IPS-15b (cell line): Measurements from ENCODE around the gene EEFSEC.

Experiments
- H3K27me3 ChIP-seq: one replicate; pipeline ENCODE4 v1.6.1; 2013; ENCODE audit warnings: low read length; ENCODE audit not compliant: control insufficient read depth, insufficient read depth
- H3K36me3 ChIP-seq: one replicate; pipeline ENCODE4 v1.6.1; 2013; ENCODE audit warnings: low read length; ENCODE audit not compliant: control insufficient read depth, insufficient read depth
- H3K4me1 ChIP-seq: one replicate; pipeline ENCODE4 v1.6.1; 2013; ENCODE audit warnings: mild to moderate bottlenecking, low read length; ENCODE audit not compliant: control insufficient read depth, insufficient read depth
- H3K4me3 ChIP-seq: one replicate; pipeline ENCODE4 v1.5.1; 2013; ENCODE audit warnings: low read depth, low read length
- H3K9ac ChIP-seq: one replicate; pipeline ENCODE4 v1.6.1; 2013; ENCODE audit warnings: low read depth, mild to moderate bottlenecking, low read length
- H3K9me3 ChIP-seq: one replicate; pipeline ENCODE4 v1.6.1; 2013; ENCODE audit warnings: mild to moderate bottlenecking, low read length; ENCODE audit not compliant: control insufficient read depth, insufficient read depth

The EEFSEC gene

DNA sequence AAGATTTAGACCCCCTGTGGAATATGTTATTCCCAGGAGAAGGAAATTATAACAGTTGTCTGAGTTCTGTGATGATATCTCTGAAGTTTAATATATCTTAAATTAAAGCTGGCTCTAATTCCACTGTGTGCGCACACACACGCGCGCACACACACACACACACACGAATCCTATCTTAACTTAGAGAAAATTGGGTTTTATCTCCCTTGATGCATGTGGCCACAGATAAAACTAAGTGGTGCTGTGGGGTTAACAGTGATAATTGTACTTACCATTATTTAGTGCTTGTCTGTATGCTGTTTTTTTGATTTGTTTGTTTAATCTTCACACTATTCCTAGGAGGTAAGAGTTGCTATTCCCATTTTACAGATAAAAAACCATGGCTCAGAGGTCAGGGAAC lies 7.4 kb downstream of the EEFSEC start:
- H3K27me3 ChIP-seq = no peaks in the 10 kb centered on the region
- no peaks in the 10 kb centered on the region for H3K4me1 ChIP-seq
- no peaks in the 10 kb centered on the region for H3K36me3 ChIP-seq
- no peaks in the 10 kb centered on the region for H3K9me3 ChIP-seq
- no peak overlapping the region for H3K9ac ChIP-seq
- H3K4me3 ChIP-seq = no peak overlapping the region

DNA sequence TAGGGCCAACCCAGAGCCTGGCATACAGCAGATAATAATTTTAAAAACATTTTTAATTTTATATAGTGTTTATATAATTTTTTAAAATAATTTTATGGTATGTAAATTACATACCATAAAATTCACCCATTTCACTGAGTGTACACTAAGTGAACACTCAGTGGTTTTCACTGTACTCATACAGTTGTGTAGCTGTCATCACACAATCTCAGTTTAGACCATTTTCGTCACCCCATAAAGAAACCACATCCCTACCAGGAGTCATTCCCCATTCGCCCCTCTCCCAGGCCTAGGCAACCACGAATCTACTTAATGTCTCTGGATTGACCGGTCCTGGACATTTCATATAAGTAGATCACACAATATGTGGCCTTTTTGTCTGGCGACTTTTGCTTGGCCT lies 10.2 kb downstream of the EEFSEC start:
- Histone ChIP-seq H3K27me3 (no peaks in the 10 kb centered on the region), H3K4me1 (peaks cover 5% of the 10 kb centered on the region), H3K4me3 (no peak overlapping the region)

GRCh38 chr3:128166971-128167453 lies 13.7 kb downstream of the EEFSEC start:
- peaks cover 5% of the 10 kb centered on the region for H3K4me1 ChIP-seq
- H3K36me3 ChIP-seq = no peaks in the 10 kb centered on the region
- H3K27me3 ChIP-seq = no peaks in the 10 kb centered on the region
- no peak overlapping the region for H3K9ac ChIP-seq
- H3K4me3 ChIP-seq = no peak overlapping the region
- no peaks in the 10 kb centered on the region for H3K9me3 ChIP-seq

More for the DNA sequence above, 10.2 kb downstream of the EEFSEC start:
- Histone ChIP-seq H3K36me3 (no peaks in the 10 kb centered on the region), H3K9me3 (no peaks in the 10 kb centered on the region), H3K9ac (no peak overlapping the region)

DNA sequence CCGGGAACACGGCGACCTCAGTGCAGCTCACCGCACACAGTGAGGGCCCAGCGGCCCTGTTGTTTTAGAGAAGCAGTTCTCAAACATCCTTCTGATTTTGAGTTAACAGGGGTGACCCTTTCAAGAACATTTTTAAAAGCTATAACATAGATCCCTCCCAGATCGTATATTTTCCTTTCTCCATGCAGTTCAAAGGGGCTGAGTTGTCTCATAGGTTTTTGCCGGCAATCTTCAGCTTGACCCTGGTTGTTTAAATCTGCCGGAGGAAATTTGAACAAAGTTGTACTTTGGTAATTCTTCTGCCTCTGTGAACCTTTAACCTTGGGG lies 14.3 kb downstream of the EEFSEC start:
- peaks cover 5% of the 10 kb centered on the region for H3K4me1 ChIP-seq
- H3K9ac ChIP-seq = no peak overlapping the region
- no peaks in the 10 kb centered on the region for H3K27me3 ChIP-seq
- H3K4me3 ChIP-seq = no peak overlapping the region
- H3K9me3 ChIP-seq = no peaks in the 10 kb centered on the region
- no peaks in the 10 kb centered on the region for H3K36me3 ChIP-seq

GRCh38 chr3:128167973-128168674 lies 14.8 kb downstream of the EEFSEC start:
- Histone ChIP-seq H3K4me3 (no peak overlapping the region), H3K9ac (no peak overlapping the region), H3K36me3 (no peaks in the 10 kb centered on the region), H3K27me3 (no peaks in the 10 kb centered on the region), H3K4me1 (peaks cover 5% of the 10 kb centered on the region), H3K9me3 (no peaks in the 10 kb centered on the region)

DNA sequence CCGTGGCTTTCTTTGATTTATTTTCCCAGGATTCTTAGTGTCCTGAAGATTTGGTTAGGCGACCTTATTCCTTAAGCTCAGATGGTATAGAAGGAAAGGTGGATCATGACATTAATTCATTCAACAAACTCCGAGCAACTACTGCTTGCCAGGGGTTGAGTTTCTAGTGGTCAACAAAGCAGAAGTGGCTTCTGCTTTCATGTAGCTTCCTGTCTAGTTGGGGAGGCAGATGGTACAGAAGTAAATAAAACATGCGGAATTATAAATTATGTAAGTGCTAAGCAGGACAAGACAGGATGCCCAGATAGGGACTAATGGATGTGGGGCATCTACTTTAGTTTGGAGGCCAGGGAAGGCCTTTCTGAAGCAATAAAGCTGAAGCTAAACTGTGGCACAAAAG lies 15.6 kb downstream of the EEFSEC start:
- peaks cover 5% of the 10 kb centered on the region for H3K4me1 ChIP-seq
- H3K9ac ChIP-seq = no peak overlapping the region

GRCh38 chr3:128170866-128171516 lies 17.7 kb downstream of the EEFSEC start:
- no peaks in the 10 kb centered on the region for H3K9me3 ChIP-seq
- H3K4me1 ChIP-seq = peaks cover 17% of the 10 kb centered on the region
- no peak overlapping the region for H3K9ac ChIP-seq
- no peak overlapping the region for H3K4me3 ChIP-seq
- H3K36me3 ChIP-seq = no peaks in the 10 kb centered on the region
- H3K27me3 ChIP-seq = no peaks in the 10 kb centered on the region

More for the DNA sequence above, 15.6 kb downstream of the EEFSEC start:
- no peak overlapping the region for H3K4me3 ChIP-seq
- no peaks in the 10 kb centered on the region for H3K9me3 ChIP-seq
- no peaks in the 10 kb centered on the region for H3K36me3 ChIP-seq
- no peaks in the 10 kb centered on the region for H3K27me3 ChIP-seq

DNA sequence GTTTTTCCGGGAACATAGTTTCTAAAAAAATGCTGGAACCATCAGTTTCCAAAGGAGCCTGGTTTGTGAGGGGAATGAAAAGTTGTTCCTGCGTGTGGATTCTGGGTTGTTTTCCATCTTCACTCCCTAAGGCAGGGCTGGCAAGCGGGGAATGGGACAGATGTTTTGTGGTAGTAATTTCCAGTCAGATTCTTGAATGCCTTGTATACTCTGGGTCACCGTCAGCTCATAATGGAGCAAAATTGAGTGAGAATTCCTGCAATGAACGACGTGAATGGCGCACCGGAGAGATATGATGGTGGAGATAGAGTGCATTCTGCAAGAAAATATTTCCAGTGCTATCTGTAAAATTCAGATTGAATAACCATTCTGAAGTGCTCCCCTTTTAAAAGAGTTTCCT lies 19.9 kb downstream of the EEFSEC start:
- Histone ChIP-seq H3K9ac (no peak overlapping the region), H3K27me3 (no peaks in the 10 kb centered on the region), H3K36me3 (no peaks in the 10 kb centered on the region), H3K4me3 (no peak overlapping the region), H3K4me1 (peaks cover 20% of the 10 kb centered on the region), H3K9me3 (no peaks in the 10 kb centered on the region)

- Histone ChIP-seq H3K9ac (no peak overlapping the region), H3K9me3 (no peaks in the 10 kb centered on the region), H3K27me3 (no peaks in the 10 kb centered on the region), H3K4me3 (no peak overlapping the region), H3K36me3 (no peaks in the 10 kb centered on the region), H3K4me1 (peaks cover 26% of the 10 kb centered on the region)
Measured at GRCh38 chr3:128173849-128174248, 20.6 kb downstream of the EEFSEC start.

- H3K36me3 ChIP-seq = no peaks in the 10 kb centered on the region
- H3K9ac ChIP-seq = peak overlapping the region; percentile 41
- no peaks in the 10 kb centered on the region for H3K27me3 ChIP-seq
- no peak overlapping the region for H3K4me3 ChIP-seq
- peaks cover 31% of the 10 kb centered on the region for H3K4me1 ChIP-seq
- H3K9me3 ChIP-seq = no peaks in the 10 kb centered on the region
Measured at GRCh38 chr3:128174675-128175590, 21.7 kb downstream of the EEFSEC start.

DNA sequence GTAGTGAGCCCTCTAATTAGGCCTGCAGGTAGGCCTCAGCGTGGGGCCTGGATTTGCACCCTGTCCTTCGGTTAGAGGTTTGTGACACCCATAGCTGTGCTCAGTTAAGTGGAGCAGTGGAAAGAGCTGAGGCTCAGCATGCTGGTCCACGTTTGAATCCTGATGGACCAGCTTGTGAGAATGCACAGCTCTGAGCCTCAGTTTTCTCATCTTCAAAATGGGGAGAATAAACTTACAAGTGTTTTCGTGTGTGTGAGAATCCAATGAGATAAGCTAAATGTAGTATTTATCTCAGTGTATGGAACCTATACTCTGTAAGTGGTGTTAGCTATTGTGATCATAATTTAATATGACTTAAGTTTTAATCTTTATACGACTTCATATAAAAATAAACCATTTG lies 22.5 kb downstream of the EEFSEC start:
- H3K9ac ChIP-seq = no peak overlapping the region
- peaks cover 31% of the 10 kb centered on the region for H3K4me1 ChIP-seq
- H3K27me3 ChIP-seq = no peaks in the 10 kb centered on the region
- no peak overlapping the region for H3K4me3 ChIP-seq
- no peaks in the 10 kb centered on the region for H3K9me3 ChIP-seq
- H3K36me3 ChIP-seq = no peaks in the 10 kb centered on the region
